GM19438 (cell line): Measurements from ENCODE around the gene FCN1.

Source experiments
- ATAC-seq: cut with Tn5 transposase; IDR thresholded peaks from one replicate; pipeline ENCODE4 v1.9.1; 2021; ENCODE audit warnings: low read depth; ENCODE audit not compliant: unreplicated experiment

Gene FCN1

DNA sequence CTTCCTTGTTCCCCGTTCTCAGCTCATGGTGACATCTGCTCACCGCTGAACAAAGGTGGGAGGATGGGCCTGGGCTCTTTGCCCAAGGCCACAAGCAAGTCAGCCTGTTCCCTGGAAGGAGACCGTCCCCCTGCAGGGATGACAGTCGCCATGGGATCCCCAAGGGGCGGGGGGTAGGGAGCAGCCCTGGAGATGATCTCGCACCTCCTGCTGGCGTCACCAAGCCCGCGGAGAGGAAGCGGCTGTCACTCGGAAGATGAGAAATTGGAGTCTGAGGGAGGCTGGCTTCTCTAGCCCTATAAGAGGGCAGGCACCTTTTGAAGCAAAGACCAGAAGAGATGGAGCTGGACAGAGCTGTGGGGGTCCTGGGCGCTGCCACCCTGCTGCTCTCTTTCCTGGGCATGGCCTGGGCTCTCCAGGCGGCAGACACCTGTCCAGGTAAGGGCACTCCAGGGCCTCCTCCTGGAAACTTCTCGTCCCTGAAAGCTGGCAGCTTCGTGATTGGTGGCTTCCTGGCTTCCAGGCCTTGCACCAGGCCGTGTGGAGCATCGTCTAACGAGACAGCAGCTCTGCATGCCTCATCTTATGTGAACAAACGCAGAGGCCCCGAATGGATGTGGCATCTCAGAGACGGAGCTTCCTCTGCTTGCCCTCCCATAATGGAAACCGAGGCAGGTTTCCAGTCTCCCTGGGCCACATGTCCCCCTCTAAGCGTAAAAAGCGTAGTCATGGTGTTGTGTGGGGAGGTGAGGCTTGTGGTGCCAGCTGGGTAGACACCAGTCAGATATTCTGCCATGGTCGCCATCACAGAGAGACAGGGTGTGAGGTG, 37.0 kb downstream of the FCN1 start, which contains the start of gene FCN2:
FCN2 (plus strand) TSS at position 327 of the 829 bp plus-strand sequence; CDS start at position 339, 12 bp downstream.
- no peak for ATAC-seq

DNA sequence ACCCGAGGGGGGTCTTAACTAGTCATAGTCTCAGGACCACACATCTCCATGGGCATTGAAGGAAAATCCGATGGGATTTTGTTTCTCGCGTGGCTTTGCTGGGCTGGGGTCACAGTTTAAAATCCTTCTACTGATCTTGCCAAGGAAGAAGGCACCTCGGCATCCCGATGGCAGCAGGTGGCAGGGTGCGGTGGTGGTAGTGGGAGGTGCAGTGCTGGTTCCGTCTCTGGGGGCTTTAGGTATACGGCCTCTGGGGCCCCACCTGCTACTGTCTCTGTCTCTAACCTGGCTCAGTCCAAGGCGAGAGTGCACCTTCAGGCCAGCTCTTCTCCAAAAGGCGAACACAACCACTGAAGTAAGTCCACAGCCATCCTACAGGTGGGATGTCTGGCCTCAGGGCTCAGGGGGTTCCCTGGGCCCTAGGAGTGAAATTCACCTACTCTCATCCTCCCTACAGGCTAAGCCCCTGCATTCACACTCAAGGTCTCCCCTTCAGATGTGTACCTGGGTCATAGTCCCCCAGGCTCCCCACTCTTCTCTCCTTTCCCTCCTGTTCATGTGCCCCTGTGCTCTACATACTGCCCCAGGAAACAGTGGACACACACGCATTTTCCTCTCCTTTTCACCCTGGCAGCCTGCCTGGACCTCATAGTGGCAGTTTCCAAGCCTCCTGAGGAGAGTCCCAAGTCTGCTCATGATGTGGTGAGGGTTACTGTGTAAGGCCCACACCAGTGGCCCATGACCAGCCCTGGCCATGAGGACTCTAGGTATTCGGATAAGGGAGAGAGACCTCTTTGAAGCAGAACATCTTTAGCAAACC, 37.8 kb downstream of the FCN1 start:
- no peak for ATAC-seq

DNA sequence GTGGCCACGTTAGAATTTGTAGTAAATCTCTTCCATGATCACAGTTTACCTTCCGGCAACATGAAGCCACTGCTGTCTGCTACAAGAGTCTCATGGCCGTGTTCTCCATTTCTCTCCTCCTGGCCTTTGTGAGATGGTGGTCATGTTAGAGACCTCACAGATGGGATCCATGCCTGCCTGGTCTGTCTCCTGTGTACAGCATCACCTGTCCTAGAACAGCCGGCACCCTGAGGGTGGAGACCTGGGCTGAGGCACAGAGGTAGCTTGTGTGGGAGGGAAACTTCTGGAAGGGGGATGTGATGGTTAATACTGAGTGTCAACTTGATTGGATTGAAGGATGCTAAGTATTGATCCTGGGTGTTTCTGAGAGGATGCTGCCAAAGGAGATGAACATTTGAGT, 40.2 kb downstream of the FCN1 start:
- ATAC-seq: no peak

- no peak for ATAC-seq
Measured at GRCh38 chr9:134875371-134875770, 42.3 kb downstream of the FCN1 start.

DNA sequence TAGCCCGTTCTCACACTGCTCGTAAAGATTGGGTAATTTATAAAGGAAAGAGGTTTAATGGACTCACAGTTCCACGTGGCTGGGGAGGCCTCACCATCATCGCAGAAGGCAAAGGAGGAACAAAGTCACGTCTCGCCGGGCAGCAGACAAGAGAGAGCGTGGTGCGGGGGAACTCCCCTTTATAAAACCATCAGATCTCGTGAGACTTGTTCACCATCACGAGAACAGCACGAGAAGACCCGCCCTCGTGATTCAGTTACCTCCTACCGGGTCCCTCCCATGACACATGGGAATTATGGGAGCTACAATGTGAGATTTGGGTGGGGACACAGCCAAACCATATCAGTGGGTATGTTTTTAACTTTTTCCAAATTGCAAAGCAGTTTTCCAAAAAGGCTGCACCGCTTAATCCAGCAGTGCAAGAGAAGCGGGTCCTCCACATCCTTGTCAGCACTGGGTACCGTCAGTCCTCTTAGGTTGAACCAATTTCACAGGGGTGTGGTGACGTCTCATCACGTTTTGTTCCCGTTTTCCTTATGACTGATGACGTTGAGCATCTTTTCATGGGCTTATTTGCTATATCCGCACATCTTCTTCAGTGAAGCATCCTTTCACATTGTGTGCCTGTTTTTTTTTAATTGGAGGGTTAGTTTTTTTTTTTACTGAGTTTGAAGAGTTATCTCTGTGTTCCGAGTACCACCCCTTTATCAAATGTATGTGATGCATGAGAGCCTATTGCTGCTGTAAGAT, 45.1 kb downstream of the FCN1 start:
- no peak for ATAC-seq

DNA sequence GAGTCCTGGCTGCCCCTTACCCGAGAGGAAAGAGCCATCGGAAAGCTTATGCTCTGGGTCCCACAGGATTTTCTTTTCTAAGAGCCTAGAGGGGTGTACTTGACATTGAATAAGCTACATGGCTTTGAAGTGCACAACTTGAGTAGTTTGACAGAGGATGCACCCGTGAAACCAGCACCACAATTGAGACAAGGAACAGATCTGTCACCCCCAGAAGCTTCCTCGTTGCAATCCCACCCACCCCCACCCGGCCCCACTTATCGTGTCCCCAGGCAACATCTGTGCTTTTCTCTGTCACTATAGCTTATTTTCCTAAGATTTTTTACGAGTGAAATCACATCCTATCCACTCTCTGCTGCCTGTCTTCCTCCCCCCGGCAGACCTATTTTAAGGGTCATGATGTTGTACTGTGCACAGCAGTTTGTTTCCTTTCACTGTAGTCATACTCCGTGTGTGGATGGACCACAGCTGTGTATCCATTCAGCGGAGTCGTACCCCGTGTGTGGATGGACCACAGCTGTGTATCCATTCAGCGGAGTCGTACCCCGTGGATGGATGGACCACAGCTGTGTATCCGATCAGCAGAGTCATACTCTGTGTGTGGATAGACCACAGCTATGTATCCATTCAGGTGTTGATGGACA, 45.9 kb downstream of the FCN1 start:
- ATAC-seq: no peak

- ATAC-seq: no peak
Measured at GRCh38 chr9:134870746-134871662, 46.7 kb downstream of the FCN1 start.

DNA sequence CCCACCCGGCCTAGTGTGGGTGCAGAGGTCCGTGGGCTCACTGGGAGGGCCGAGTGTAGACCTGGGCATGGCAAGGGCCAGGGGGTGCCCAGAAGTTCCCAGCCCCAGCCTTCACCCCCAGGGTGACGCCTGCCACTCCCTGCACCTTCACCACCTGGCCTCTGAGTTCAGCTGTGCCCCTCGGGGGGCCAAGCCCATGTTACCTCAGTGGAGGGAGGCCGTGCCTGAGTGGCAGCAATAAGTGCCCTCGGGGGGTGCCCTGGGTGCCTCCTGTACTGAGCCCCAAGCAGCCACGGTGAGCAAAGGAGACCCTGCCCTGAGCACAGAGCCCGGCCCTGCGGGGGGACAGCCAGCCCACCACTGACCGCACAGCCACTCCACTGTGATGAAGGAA, 47.4 kb downstream of the FCN1 start:
- no peak for ATAC-seq

GRCh38 chr9:134869554-134870300, 48.0 kb downstream of the FCN1 start:
- ATAC-seq: no peak

GRCh38 chr9:134868751-134869553, 48.8 kb downstream of the FCN1 start:
- ATAC-seq: no peak

GRCh38 chr9:134867917-134868750, 49.6 kb downstream of the FCN1 start:
- no peak for ATAC-seq

DNA sequence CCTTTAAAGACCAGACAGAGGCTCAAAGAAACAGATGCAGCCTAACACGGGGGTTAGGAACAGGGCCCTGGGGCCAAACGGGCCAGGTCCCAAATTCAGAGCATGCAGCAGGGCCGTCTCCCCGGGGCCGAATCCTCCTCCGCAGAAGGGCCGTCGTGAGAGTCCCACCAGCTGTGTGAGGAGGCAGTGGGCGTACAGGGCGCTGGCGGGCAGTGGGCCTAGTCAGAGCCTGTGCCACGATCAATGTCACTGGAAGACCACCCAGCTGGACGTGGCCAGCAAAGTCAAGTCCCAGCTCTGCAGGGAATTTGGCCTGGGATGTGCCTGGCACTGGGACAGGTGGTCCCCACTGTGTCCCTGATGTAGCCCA, 52.9 kb downstream of the FCN1 start:
- ATAC-seq: no peak

DNA sequence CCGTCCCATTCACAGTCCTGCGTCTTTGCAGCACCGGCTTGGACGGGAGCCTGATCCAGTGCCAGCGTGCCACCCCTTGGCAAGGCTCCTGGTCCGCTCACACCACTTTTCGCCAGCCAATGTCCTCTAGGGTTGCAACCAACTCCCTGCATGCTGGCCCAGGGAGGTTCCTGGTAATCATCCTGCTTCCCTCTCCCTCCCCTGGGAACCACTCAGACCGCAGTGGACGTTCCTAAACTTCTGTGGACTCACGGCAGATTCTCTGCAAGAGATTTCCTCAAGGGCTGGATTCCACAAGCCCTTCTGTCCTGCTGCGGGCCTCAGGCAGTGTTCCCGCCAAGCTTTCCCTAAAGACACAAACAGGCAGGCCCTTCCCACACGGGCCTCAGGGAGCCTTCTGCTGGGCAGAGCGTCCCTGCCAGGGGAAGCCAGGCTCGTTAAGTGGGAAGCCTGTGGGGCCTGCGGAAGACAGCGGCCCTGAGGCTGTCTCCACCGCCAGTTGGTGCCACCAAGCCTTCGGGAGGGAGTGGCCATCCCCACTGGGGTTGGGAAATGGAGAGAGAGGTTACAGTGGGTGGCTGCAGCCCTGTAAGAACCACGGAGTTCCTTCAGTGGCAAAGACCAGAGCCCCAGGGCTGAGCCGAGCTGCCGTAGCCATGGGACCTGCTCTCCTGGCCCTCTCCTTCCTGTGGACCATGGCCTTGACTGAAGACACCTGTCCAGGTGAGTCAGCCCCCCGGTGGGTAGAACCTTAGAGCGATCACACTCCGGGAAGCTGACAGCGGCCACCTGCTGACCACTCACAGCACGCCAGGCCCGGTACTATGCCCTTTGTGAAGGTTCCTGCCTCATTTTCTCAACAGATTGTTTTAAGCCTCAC, 53.5 kb downstream of the FCN1 start:
- no peak for ATAC-seq

- no peak for ATAC-seq
Measured at GRCh38 chr9:134863306-134863902, 54.3 kb downstream of the FCN1 start.

- no peak for ATAC-seq
Measured at GRCh38 chr9:134861595-134862334, 55.9 kb downstream of the FCN1 start.
